Measurements from ENCODE around the gene OR6B2.
"Not testable (repeated sequence)": the region's sequence is repeated elsewhere in the genome, so short reads cannot be mapped to it uniquely, and the experiment has no call there.

Gene OR6B2

GRCh38 chr2:240052524-240052923 is 22.3 kb upstream of the OR6B2 start:
- TF ChIP-seq CTCF (IDR thresholded peaks at IDR 0.05; ENCODE audit: low read depth, low read length): no peak
- no peak overlapping the region for H3K4me3 ChIP-seq (ENCODE audit: low read depth, low read length)

- no peak overlapping the region for H3K4me3 ChIP-seq (ENCODE audit: low read depth, low read length)
- TF ChIP-seq CTCF (IDR thresholded peaks at IDR 0.05; ENCODE audit: low read depth, low read length): no peak
Observed at GRCh38 chr2:240051697-240052096, 21.5 kb upstream of the OR6B2 start.

- no peak overlapping the region for H3K4me3 ChIP-seq (ENCODE audit: low read depth, low read length)
- no peak for TF ChIP-seq CTCF (IDR thresholded peaks at IDR 0.05; ENCODE audit: low read depth, low read length)
Observed at GRCh38 chr2:240050278-240050677, 20.0 kb upstream of the OR6B2 start.

GRCh38 chr2:240048237-240048636 is 18.0 kb upstream of the OR6B2 start:
- TF ChIP-seq CTCF (IDR thresholded peaks at IDR 0.05; ENCODE audit: low read depth, low read length): no peak
- H3K4me3 ChIP-seq (ENCODE audit: low read depth, low read length): no peak overlapping the region

GRCh38 chr2:240045098-240045497 is 14.9 kb upstream of the OR6B2 start:
- no peak overlapping the region for H3K4me3 ChIP-seq (ENCODE audit: low read depth, low read length)
- TF ChIP-seq CTCF (IDR thresholded peaks at IDR 0.05; ENCODE audit: low read depth, low read length): no peak

- not testable (repeated sequence) for H3K4me3 ChIP-seq (ENCODE audit: low read depth, low read length)
Observed at GRCh38 chr2:240044096-240044495, 13.9 kb upstream of the OR6B2 start.

GRCh38 chr2:240043279-240043989 is 13.2 kb upstream of the OR6B2 start:
- TF ChIP-seq CTCF (IDR thresholded peaks at IDR 0.05; ENCODE audit: low read depth, low read length): no peak
- H3K4me3 ChIP-seq (ENCODE audit: low read depth, low read length): no peak overlapping the region

GRCh38 chr2:240042740-240043139 is 12.5 kb upstream of the OR6B2 start:
- no peak overlapping the region for H3K4me3 ChIP-seq (ENCODE audit: low read depth, low read length)
- no peak for TF ChIP-seq CTCF (IDR thresholded peaks at IDR 0.05; ENCODE audit: low read depth, low read length)

Measured in WI38 (cell line).